Measurements from ENCODE around the gene TET2. TPM values are rescaled to one million over a fixed set of nuclear protein-coding genes. Genes with fewer than 3 reads are reported as not detected.

The TET2 gene
- total RNA-seq, 1 donor from 2014 or later = 11.4 TPM

GRCh38 chr4:105206214-105206613 is 59.5 kb downstream of the TET2 start:
- no peak for TF ChIP-seq CTCF (IDR thresholded peaks at IDR 0.05; ENCODE audit: unreplicated experiment)
- Mint-ChIP-seq H3K27me3 (ENCODE audit: unreplicated experiment) (no peaks in the 10 kb centered on the region), H3K27ac (ENCODE audit: unreplicated experiment) (no peak overlapping the region), H3K36me3 (ENCODE audit: low read depth, unreplicated experiment) (no peaks in the 10 kb centered on the region), H3K9me3 (ENCODE audit: unreplicated experiment) (no peaks in the 10 kb centered on the region), H3K4me3 (ENCODE audit: unreplicated experiment) (no peak overlapping the region), H3K4me1 (ENCODE audit: unreplicated experiment) (no peaks in the 10 kb centered on the region)
- no peak for DNase-seq (ENCODE audit: low spot score)

- Mint-ChIP-seq H3K27me3 (ENCODE audit: unreplicated experiment) (no peaks in the 10 kb centered on the region), H3K4me3 (ENCODE audit: unreplicated experiment) (no peak overlapping the region), H3K36me3 (ENCODE audit: low read depth, unreplicated experiment) (no peaks in the 10 kb centered on the region), H3K27ac (ENCODE audit: unreplicated experiment) (no peak overlapping the region), H3K4me1 (ENCODE audit: unreplicated experiment) (no peaks in the 10 kb centered on the region), H3K9me3 (ENCODE audit: unreplicated experiment) (no peaks in the 10 kb centered on the region)
- no peak for DNase-seq (ENCODE audit: low spot score)
- TF ChIP-seq CTCF (IDR thresholded peaks at IDR 0.05; ENCODE audit: unreplicated experiment) = no peak
Measured at GRCh38 chr4:105207386-105207785, 60.7 kb downstream of the TET2 start.

GRCh38 chr4:105208561-105208960 is 61.9 kb downstream of the TET2 start:
- H3K36me3 Mint-ChIP-seq (ENCODE audit: low read depth, unreplicated experiment) = no peaks in the 10 kb centered on the region
- no peak for DNase-seq (ENCODE audit: low spot score)
- no peak for TF ChIP-seq CTCF (IDR thresholded peaks at IDR 0.05; ENCODE audit: unreplicated experiment)
- H3K4me3 Mint-ChIP-seq (ENCODE audit: unreplicated experiment) = no peak overlapping the region
- H3K4me1 Mint-ChIP-seq (ENCODE audit: unreplicated experiment) = no peaks in the 10 kb centered on the region
- H3K9me3 Mint-ChIP-seq (ENCODE audit: unreplicated experiment) = no peaks in the 10 kb centered on the region
- no peak overlapping the region for H3K27ac Mint-ChIP-seq (ENCODE audit: unreplicated experiment)
- no peaks in the 10 kb centered on the region for H3K27me3 Mint-ChIP-seq (ENCODE audit: unreplicated experiment)

GRCh38 chr4:105210916-105211315 is 64.2 kb downstream of the TET2 start:
- TF ChIP-seq CTCF (IDR thresholded peaks at IDR 0.05; ENCODE audit: unreplicated experiment) = no peak
- H3K27me3 Mint-ChIP-seq (ENCODE audit: unreplicated experiment) = no peaks in the 10 kb centered on the region
- H3K36me3 Mint-ChIP-seq (ENCODE audit: low read depth, unreplicated experiment) = no peaks in the 10 kb centered on the region
- H3K4me3 Mint-ChIP-seq (ENCODE audit: unreplicated experiment) = no peak overlapping the region
- no peaks in the 10 kb centered on the region for H3K4me1 Mint-ChIP-seq (ENCODE audit: unreplicated experiment)
- no peak for DNase-seq (ENCODE audit: low spot score)
- H3K27ac Mint-ChIP-seq (ENCODE audit: unreplicated experiment) = no peak overlapping the region
- no peaks in the 10 kb centered on the region for H3K9me3 Mint-ChIP-seq (ENCODE audit: unreplicated experiment)

- H3K27me3 Mint-ChIP-seq (ENCODE audit: unreplicated experiment) = no peaks in the 10 kb centered on the region
- no peak overlapping the region for H3K4me3 Mint-ChIP-seq (ENCODE audit: unreplicated experiment)
- H3K36me3 Mint-ChIP-seq (ENCODE audit: low read depth, unreplicated experiment) = no peaks in the 10 kb centered on the region
- no peak for DNase-seq (ENCODE audit: low spot score)
- no peak for TF ChIP-seq CTCF (IDR thresholded peaks at IDR 0.05; ENCODE audit: unreplicated experiment)
- H3K4me1 Mint-ChIP-seq (ENCODE audit: unreplicated experiment) = no peaks in the 10 kb centered on the region
- H3K9me3 Mint-ChIP-seq (ENCODE audit: unreplicated experiment) = no peaks in the 10 kb centered on the region
- H3K27ac Mint-ChIP-seq (ENCODE audit: unreplicated experiment) = no peak overlapping the region
Measured at GRCh38 chr4:105215609-105216313, 69.1 kb downstream of the TET2 start.
